HG02973 (cell line): ENCODE results near the gene RASL11B.

ENCODE experiments used
- ATAC-seq: cut with Tn5 transposase; IDR thresholded peaks from one replicate; pipeline ENCODE4 v1.9.1; 2021; ENCODE audit warnings: moderate library complexity; ENCODE audit not compliant: unreplicated experiment

The RASL11B gene

DNA sequence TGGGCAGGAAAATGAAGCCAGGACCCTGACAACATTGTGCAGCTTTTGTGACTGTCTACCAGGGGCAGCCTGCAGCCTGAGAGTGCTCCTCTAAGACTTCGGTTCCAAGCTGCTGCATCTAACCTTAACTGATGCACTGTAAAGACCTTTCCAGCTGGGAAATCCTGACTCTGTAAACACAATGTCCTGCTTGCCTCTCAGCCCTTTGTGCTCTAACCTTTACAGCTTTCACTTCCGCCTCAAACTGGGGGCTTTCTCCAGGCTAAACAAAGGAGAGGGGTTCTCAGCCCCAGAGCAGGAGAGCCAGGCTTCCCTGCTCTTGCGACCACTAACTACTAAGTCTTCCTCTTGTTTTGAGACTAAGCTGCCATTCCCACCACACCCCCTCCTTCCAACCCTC lies 19.3 kb upstream of the RASL11B start:
- no peak for ATAC-seq

DNA sequence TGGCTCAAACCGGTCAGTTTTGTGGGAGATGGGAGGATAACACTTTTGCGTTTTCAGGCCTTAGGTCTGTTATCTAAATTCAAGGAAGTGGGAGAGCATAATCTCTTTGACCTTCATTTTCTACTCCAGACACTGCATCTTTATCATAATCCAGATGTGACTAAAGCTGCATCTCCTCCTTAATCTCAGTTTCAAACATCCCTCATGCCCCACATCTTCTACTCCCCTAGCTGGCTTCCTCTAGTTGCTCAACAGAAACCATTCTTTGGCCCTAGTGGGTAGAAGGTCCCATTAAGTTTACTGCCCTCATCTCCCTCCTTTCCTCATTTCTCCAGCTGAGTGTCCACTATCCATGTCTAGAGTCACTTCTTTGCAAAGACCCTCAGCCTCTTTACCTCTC lies 18.8 kb upstream of the RASL11B start:
- ATAC-seq = no peak

DNA sequence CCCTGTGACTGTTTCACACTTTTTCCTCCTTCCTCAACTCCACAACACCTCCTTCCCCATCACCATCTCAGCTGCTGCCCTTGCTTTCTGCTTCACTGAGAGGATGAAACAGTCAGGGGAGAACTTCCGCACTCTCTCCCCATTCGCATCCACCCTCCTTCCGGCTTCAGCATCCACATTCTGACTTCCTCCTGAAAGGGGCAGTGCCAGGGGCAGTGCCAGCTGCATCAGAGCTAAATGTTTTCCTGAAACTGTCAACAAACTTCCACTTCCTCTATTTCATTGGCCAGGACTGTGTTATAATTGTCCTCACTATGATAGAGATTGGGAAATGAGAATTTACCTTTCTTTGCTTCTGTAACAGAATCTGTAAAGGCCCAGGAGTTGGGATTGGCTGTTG lies 18.2 kb upstream of the RASL11B start:
- no peak for ATAC-seq

DNA sequence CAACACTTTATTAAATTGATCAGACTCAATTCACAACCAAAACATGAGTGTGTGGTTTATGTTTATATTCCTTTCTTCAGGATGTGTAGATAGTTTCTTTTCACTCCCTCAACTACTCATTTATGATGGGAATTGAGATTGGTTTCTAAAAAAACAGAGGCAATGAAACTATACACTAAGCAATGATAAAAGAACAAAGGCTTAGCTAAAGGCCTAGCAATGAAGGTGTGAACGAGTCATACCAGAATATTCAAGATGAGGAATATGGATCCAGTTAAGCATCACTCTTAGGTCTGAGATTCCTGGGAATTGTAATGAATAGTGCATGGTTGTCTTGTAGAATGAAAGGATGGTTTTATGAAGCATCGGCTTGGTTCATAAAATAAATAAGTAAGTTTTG lies 17.5 kb upstream of the RASL11B start:
- no peak for ATAC-seq

DNA sequence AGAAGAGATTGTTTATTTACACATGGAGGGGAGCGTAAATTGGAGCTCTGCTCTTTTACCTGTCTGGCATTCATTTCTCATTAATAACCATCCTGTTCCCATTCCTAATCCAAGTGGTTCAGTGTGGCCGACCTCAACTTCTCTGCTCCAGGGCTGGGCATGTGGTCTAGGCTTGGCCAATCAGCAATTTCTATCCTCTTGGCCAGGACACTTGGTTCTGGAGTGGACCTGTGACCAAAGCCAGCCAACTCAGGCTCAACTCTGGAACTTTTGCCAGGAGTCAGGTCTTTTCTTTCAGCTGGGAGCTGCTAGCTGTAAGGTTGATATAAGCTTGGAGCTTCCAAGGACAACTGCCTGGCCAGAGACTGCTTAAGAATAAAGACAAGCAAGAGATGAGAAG lies 15.6 kb upstream of the RASL11B start:
- no peak for ATAC-seq

DNA sequence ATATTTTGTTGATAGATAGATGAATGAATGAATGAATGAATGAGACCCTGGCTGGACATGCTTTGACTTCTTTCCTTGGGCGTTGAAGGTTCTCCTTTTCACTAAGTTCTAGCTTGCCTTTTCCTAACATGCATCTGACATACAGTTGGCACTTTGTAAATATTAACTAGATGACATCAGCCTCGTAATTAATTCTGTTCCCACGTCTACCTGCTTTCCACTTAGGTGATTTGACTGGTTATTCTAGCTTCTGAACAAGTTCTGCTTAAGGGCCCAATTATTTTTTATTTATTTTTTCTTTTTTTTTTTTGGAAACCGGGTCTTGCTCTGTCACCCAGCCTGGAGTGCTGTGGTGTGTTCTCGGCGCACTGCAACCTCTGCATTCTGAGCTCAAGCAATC lies 13.9 kb upstream of the RASL11B start:
- no peak for ATAC-seq

DNA sequence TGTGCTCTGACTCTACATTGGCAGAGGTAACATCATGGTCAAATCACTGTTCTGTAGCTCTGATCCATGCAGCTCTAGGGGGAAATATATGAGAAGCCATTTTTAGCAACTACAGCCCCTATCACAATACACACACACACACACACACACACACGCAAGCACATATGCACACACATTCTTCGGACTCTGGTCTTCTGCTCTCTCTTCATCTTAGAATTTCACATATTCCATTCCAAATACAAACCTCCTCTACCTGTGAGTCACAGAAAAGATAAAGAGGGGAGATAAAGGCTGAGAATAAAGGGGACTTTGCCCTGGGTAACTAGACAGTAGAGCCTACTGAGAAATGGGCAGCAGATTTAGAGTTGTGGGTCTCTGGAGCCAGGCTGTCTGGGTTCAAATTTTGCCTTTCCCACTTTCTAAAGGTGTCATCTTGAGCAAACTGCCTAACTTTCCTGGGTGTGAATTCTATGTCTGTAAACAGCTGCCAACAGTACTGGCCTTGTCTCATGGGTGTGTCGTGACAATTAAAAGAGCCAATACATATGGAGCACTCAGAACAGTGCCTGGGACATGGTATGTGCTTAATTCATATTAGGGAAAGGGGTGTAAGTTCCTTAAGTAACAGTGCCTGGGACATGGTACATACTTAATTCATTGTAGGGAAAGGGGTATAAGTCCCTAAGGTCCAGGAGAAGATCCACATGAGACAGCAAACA lies 11.6 kb upstream of the RASL11B start:
- no peak for ATAC-seq

DNA sequence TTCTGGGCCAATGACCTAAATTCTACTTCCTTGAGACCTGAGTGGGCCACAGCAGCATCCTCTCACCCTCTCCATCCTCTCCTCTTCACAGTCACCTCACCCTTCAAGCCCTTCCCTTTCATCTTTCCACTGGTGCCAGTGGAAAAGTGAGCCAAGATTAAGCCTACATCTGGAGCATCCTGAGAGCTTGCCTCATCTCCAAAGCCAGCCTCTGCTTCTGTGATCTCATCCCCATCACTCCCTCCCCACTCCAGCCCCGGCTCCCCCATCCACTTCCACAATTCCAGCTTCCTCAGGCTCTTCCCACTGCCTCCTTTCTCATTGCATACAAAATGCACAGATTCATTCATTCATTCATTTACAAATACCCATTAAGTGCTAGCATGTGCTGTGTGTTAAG lies 10.1 kb upstream of the RASL11B start:
- no peak for ATAC-seq

DNA sequence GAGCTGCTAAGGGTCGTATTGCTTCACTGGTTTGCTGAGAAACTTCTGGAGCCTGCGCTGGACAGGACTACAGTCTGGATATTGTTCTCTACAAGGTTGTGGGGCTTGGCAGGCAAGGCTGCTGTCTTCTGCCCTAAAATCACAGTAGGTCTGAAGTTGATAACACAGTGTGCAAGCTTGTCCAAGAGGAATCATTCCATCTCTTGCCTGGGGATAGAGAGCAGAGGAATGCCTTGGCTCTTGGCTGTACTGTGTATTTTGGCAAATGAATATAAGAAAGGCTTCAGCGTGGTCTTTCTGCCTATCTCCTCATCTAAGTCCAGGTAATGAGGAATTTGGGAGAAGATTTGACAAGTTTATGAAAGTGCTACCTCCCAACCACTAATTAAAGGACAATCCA lies 9.4 kb upstream of the RASL11B start:
- ATAC-seq = no peak

DNA sequence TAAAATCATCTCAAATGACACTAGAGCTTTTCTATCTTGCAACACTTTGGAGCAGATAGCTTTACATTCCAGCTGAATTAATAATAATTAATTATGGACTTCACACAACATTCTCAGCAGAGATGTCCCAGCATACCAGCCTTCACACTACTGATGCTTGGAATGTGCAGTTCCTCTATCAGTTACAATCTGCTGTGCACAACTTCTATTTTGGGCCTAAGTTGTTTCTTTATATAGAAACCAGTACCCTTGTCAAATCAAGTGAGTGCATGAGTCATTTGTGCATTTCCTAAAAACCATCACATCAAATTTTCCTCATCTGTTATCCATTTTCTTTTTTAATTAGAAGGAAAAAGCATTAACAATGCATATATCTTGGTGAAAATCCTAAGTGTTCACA lies 8.8 kb upstream of the RASL11B start:
- no peak for ATAC-seq

DNA sequence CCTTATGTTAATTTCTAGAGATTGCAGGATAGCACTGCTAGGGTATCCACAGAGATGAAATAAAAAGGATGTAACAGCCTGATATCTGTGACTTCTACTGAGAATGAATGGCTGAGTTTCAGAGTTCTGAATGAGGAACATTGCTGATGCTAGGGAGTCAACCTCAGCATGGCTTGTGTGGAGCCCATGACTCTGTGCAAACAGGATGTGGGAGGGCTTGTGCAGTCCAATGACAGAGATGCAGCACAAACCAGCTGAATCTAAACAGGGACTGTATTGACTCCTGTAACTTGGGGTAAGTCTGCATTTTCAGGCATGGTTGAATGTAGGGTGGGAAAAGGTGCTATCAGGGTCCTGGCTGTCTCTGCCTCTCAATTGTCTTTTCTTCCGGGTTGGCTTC lies 5.3 kb upstream of the RASL11B start:
- no peak for ATAC-seq

DNA sequence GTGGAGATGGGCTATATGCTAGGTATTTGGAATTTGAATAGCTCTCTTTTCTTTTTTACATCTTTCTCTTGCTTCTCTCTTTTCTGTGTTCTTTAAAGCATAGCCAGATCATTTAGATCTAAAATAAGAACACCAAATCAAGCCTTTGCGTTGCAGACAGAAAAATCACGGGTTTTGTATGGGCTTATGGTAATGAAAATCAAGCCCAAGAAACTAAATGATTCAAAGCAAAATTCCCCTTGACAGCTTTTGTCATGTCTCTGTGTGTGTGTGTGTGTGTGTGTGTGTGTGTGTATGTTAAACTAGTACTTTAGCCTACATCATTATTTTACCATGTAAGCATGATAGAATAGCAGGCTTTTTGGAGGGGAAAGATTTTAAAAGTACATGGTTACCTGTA lies 1.8 kb upstream of the RASL11B start:
- no peak for ATAC-seq

DNA sequence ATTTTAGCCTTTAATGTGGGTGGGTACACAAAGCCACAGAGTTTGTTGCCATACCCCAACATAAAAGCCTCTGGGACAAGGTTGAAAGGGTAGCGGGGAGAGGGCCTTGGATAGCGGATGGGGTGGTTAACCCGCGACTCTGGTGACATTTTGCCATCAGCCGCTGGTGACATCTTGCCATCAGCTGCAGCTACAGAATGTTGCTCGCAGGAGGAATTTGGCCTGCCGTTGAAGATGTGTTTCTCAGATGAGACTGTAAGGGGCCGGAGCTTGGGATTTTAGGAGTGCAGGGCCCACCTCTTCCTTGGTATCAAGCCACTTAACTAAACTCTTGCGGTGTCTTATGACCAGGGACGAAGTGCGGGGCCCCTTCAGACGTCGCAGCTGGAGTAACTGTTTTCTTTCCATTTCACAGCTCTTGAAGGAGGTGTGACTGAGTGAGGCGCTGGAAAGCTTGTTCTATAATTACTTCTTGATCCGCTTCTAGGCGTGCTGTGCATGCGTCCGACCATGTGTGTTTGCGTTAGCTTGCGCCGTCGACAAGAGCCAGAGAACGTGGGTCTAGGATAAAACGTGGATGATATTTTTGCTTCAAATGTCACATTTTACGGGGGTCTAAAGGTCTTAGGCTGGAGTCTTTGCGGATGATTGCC lies 820 bp upstream of the RASL11B start:
- no peak for ATAC-seq

DNA sequence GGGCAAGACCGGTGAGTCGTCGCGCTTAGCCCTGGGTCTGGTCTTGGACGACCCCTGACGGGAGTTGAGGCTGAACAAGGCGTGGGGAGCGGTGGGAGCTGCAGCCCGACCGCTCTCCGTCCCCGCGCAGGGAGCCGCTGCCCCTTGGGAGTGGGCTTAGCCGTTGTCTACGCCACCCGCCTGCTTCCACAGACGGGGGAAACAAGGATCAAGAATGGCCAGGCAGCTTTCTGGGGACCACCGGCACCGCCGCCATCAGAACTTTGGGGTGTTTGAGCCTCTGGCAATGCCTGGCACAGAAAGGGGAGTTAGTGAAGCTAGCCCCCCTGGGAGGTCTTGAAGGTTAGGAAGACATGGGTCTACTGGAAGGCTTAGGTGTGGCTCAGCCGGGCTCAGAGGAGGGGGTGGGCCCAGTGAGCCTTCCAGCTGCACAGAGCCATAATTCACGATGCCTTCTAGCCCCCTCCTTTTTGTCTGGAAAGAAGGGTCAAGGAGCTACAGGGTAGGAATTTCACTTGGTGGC lies 583 bp downstream of the RASL11B start:
- no peak for ATAC-seq

DNA sequence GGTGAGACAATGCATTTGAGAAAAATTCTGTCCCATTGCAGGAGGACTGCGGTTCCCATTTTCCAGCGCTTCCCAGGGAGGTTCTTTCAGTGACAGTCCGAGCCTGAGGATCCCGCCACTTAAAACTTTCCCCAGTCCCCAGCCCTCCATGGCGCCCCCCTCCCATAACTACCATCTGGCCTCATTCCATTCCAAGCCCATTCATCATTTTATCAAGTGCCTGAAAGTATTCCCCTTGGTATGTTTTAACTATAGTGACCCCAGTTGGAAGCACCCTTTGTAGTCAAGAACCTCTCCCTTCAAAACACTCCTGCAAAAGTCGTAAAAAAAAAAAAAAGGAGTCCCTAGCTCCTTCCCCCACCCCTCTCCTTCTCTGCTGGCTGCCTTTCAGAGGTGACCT lies 1.2 kb downstream of the RASL11B start:
- ATAC-seq = no peak

DNA sequence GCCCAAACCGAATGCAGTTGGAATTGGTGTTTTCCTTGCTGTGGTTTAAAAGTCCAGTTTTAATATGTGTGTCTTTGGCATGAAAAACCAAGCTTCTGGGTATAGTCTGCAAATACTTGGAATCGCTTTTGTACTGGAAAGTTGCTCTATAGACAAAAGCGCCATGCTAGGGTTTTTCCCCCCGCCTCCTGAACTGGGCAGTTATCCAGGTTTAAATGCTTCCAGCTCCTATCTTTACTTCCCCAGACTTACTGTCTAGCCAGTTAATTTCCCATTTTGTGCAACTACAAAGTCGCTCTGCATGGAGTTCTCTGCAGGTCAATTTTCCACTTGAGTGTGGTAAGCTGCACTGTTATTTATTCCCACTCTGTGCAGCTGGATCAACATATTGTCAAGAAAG lies 2.7 kb downstream of the RASL11B start:
- ATAC-seq = no peak

DNA sequence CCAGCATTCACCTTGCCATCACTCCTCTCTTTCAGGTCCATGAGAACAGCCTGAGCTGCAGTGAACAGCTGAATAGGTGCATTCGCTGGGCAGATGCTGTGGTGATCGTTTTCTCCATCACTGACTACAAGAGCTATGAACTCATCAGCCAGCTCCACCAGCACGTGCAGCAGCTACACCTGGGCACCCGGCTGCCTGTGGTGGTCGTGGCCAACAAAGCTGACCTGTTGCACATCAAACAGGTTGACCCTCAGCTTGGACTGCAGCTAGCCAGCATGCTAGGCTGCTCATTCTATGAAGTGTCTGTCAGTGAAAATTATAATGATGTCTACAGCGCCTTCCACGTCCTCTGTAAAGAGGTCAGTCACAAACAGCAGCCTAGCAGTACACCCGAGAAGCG lies 3.2 kb downstream of the RASL11B start:
- no peak for ATAC-seq

DNA sequence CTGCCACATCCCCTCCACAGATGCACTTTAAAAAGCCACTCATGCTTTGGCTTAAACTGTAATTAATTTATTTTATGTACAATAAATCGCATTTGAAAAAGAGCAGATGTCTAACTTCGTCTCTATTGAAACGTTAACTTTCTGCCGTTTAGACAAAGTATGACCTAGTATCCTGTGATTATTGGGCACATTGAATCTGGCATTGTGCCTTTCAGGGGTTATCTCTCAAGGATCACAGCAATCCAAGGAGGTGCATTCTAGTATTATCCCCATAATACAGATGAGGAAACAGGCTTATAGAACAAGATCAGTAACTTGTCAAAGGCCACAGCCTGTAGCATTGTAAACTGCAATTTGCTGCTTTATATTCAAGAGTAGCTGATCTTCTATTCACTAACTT lies 4.6 kb downstream of the RASL11B start:
- ATAC-seq = no peak

DNA sequence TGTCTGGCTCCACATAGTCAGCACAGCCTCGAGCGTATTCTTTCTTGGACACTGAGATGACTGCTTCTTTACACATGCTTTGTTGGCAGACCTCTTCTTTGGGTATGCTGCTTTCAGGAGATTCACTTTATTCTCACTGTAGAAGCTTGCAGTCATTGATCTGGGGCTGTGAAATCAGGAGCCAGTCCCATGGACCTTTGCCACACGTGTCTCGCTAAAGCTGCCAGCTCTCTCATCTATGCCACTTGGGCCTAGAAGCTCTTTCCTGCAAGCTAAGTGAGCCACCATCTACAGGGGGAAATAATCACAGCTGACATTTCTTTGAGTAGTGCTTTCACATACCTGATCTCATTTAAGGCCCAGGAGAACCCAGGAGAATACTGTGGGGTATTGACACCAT lies 5.0 kb downstream of the RASL11B start:
- no peak for ATAC-seq

DNA sequence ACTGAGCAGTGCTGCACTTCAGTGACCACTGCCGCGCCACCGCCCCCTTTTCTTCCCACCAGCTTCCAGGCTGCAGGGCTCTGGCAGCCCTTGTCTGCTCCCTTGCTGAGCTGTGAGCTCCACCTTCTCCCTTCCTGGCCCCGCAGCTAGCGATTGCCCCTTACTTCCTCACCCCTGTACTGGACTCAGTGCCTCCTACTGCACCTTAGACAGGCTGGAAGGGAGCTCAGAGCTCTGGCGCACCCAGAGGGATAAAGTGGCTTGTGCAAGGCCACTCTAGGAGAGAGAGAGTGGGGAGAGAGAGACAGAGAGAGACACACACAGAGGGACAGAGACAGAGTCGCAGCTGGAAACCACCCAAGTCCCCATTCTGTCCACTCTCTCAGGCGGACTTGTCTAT lies 6.0 kb downstream of the RASL11B start:
- no peak for ATAC-seq

DNA sequence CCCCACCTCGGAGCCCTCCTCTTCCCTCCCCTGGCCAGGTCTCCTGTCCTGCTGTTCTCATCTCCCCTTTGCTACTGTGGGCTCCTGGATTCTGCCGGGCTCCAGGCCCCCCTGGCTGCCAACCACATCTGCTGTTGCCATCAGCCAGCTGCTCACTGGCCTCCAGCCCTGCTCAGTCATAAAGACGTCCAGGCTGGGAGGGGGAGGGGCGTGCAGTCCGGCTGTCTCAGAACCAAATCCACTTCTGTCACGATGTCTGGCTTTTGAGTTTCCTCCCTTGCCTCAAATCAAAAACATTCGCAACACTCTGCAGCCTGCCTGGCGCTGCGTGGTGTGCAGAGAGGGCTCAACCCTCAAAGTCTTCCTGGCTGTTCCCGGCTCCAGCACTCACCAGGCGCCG lies 7.1 kb downstream of the RASL11B start:
- ATAC-seq = no peak

DNA sequence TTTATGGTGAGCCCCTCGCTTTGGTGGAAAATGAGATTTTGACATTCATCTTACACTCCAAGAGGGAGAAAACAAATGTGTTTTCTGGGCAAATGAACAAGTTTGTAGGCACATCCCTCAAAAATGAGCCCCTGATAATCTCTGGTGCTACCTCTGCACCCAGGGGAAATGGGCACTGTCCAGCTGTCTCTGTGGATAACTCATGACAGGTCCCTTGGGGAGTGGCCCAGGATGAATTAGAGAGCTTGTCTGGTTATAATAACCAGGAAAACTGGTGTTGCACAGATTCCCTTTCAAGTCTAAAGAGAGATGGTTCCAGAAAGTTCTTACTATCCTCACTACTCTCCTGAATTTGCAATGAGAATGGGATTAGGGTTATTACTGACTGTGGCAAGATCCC lies 7.5 kb downstream of the RASL11B start:
- no peak for ATAC-seq

DNA sequence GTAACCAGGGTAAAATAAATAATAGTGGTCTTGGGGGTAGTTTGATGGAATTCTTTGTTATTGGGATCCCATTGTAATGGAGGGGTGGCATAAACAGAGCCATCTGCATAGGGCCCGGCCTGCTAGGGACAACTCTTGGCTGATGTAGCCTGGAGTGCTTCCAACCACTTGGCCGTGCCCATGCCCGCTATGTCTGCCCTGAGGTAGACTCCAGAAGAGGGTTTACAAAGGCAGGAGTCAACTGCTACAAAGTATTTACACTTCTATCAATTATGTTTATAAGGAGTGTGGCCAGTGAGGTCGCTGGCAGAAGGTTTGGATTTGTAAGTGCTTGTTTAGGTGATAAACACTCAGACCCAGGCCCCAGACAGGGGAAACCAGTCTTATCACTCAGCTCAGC lies 8.1 kb downstream of the RASL11B start:
- ATAC-seq = no peak
